ENCODE measurements around the gene PNCK.

DNA sequence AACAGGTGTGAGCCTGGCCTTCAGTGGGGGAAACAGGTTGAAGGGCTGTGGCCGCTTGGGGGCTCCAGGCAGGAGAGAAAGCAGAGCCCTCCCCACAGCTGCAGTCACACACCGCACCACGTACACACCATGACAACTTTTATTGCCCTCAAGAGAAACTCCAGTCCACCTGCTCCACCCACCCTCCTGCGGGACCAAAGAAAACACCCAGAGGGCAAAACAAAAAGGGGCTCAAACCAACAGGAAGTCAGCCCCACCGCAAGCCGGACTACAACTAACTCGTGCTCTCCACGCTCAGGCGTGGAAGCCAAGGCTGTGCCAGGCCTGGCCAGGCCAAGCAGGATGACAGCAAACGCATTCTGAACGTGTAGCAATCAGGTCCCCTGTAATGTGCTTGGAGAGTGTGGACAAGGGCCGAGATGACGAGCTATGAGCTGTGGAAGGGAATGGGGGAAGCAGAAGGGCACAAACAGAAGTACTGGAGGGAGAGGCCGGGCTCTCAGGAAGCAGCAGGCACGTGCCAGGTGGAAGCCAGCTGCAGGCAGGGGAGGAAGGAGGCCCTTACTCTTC, 26.8 kb upstream of the PNCK start:
- TF ChIP-seq, protein P1, sequence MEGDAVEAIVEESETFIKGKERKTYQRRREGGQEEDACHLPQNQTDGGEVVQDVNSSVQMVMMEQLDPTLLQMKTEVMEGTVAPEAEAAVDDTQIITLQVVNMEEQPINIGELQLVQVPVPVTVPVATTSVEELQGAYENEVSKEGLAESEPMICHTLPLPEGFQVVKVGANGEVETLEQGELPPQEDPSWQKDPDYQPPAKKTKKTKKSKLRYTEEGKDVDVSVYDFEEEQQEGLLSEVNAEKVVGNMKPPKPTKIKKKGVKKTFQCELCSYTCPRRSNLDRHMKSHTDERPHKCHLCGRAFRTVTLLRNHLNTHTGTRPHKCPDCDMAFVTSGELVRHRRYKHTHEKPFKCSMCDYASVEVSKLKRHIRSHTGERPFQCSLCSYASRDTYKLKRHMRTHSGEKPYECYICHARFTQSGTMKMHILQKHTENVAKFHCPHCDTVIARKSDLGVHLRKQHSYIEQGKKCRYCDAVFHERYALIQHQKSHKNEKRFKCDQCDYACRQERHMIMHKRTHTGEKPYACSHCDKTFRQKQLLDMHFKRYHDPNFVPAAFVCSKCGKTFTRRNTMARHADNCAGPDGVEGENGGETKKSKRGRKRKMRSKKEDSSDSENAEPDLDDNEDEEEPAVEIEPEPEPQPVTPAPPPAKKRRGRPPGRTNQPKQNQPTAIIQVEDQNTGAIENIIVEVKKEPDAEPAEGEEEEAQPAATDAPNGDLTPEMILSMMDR (IDR thresholded peaks at IDR 0.05; ENCODE audit: insufficient read depth, low read length, poor library complexity, severe bottlenecking) = no peak
- TF ChIP-seq EZH2phosphoT487 (conservative IDR thresholded peaks at IDR 0.05; ENCODE audit: low read length) = no peak

All from SU-DHL-6 (cell line).